ENCODE measurements around the gene SHROOM2.

DNA sequence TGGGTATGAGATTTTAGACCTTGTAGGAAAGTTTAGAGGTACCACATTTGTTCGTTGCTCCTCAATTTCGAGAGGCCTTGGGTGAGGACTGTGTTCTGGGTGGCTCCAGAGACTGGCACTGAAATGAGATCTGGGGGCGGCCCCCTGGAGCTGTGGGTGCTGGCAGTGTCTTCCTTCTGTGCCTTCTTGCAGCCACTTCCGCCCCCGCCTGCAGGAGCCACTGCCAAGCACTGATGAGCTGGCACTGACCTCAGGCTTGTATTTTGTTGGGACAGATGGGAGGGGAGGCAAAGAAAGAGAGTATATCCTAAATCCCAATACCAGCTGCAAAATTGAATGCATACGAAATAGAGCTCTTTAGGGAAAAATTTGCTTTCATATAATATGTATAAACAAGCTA, 116.4 kb downstream of the SHROOM2 start:
- TF ChIP-seq CTCF (IDR thresholded peaks at IDR 0.05) (no peak), POLR2A (IDR thresholded peaks at IDR 0.05) (no peak)

Data from gastroesophageal sphincter (tissue), 3 donors.